GM18508 (cell line): Measurements from ENCODE around the gene BRK1.
"Not testable (repeated sequence)": the region's sequence is repeated elsewhere in the genome, so short reads cannot be mapped to it uniquely, and the experiment has no call there.

Experiments
- ATAC-seq: cut with Tn5 transposase; IDR thresholded peaks from one replicate; pipeline ENCODE4 v1.9.1; 2021; ENCODE audit warnings: moderate number of reproducible peaks; ENCODE audit not compliant: insufficient read depth, unreplicated experiment

BRK1 gene

DNA sequence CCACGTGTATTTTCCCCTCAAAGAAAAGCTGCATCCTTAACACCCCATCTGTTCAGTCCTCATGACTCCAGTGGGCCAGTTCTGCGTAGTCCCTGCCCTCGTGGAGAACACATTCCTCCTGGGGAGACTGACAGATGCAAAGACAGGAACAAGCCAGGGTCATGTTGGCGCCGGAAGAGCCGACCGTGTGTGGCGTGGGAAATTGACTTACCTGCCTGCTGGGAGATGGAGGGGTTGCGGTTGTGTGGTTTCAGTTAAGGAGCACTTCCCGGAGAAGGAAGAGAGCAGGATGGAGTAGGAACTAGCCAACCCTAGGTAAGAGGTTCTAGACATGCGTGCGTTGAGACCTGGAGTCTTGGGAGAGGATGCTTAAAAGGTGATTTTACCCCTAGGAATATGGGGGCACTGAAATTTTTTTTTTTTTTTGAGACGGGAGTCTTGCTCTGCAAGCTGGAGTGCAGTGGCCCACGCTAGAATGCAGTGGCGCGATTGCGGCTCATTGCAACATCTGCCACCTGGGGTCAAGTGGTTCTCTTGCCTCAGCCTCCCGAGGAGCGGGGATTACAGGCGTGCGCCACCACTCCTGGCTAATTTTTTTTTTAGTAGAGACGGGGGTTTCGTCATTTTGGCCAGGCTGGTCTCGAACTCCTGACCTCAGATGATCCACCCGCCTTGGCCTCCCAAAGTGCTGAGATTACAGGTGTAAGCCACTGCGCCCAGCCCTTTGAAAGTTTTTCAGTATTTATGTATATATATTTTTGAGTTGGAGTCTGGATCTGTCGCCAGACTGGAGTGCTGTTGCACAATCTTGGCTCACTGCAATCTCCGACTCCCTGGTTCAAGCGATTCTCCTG lies 27.5 kb downstream of the BRK1 start:
- ATAC-seq: no peak

DNA sequence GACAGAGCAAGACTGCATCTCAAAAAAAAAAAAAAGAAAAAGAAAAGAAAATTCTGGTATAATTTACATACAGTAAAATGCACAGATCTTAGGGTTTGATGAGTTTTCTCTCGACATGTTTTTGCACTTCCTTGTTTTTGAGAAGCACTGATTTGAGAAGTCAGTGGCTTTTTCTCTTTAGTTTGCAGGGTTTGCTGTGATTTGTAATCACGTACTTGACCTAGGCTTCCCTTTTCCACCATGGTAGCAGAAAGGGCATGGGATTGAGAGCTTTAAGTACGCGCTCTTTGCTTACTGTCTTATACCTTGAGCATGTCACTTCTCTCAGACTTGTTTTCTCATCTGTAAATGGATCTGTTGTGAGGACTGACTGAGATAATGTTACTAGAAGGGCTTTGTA lies 30.2 kb downstream of the BRK1 start:
- ATAC-seq: no peak

DNA sequence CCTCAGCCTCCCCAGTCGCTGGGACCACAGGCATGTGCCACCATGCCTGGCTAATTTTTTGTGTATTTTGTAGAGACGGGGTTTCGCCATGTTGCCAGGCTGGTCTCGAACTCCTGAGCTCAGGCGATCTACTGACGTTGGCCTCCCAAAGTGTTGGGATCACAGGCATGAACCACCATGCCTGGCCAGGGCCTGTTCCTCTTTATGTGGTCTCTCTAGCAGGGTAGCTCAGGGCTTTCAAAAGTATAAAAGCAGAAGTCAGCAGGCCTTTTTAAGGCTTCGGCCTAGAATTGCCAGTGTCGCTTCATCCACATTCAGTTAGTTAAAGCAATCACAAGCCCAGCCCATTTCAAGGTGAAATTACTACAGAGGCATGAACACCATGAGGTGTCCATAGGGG lies 33.8 kb downstream of the BRK1 start:
- ATAC-seq: no peak

DNA sequence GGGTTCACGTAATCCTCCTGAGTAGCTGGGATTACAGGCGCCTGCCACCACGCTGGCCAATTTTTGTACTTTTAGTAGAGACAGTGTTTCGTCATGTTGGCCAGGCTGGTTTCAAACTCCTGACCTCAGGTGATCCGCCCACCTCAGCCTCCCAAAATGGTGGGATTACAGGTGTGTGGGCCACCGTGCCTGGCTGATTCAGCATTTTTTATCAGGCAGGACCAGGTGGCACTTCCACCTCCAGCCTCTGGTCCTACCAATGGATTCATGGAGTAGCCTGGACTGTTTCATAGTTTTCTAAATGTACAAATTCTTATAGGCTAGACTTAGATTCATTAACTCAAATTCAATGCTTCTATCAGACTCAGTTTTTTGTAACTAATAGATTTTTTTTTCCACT lies 35.5 kb downstream of the BRK1 start:
- ATAC-seq: no peak

DNA sequence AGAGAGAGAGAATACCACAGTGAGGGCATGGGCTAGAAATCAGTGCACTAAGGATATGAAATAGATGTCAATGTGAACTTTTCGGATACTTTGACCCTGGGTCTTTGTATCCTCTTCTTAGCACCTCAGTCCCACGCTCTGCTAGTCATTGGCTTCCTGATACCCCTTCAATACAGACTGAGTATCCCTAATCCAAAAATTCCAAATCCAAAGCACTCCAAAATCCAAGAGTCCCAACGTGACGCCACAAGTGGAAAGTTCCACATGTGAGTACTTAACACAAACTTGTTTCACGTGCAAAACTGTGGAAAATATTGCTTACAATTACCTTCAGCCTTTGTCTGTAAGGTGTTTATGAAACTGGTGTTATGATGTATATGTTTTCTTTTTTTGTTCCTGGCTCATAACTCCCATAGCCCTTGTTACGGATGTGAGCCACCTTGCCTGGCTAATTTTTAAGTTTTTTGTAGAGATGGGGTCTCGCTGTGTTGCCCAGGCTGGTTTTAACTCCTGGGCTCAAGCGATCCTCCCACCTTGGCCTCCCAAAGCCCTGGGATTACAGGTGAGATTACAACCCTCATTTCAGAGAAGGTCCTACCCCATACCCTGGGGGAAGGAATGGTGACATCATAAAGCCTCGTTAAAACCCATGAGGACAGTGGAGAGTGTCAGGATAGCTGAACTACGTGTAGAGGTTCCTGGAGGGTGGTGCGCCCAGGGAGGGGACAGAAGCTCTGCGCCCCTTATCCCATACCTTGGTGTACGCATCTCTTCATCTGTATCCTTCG lies 39.1 kb downstream of the BRK1 start:
- ATAC-seq: no peak

DNA sequence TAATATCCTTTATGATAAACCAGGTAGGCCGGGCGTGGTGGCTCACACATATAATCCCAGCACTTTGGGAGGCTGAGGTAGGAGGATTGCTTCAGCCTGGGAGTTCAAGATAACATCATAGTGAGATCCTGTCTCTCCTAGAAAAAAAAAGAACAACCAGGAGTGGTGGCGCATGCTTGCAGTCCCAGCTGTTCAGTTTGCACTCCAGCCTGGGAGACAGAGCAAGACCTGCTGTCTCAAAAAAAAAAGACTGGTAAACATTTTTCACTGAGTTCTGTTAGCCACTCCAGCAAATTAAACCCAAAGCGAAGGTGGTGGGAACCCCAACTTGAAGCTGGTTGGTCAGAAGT lies 39.6 kb downstream of the BRK1 start:
- ATAC-seq: no peak

DNA sequence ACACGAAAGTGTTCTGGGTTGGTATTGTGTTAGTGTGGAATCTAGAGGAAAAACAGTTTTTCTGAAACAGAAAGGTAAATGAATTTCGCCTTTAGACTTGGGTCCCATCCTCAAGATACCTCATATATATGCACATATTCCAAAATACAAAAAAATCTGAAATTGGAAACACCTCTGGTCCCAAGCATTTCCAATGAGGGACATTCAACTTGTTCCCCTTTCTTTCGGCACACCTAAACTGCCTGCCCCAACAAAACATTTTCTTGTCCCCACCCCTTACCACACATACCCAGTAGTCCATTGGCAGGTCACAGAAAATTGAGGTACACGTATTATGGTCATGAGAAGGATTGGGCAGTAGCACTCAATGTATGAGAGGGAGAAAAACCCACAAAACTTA lies 40.2 kb downstream of the BRK1 start:
- no peak for ATAC-seq

DNA sequence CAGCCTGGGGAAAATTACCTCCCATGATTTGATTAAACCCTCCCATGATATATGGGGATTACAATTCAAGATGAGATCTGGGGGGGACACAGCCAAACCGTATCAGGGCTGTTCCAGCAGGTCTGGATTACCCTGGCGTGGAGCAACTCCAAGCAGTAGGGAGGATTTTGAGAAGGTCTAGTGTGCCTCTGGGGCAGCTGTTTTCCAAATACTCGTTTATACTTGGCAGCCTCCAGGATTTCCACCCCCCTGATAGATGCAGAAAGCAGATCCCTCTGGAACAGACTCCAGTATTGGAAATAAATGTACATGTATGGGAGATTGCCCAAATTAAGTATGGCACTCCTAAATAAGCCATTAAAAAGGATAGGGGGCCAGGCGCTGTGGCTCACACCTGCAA lies 41.6 kb downstream of the BRK1 start:
- no peak for ATAC-seq

DNA sequence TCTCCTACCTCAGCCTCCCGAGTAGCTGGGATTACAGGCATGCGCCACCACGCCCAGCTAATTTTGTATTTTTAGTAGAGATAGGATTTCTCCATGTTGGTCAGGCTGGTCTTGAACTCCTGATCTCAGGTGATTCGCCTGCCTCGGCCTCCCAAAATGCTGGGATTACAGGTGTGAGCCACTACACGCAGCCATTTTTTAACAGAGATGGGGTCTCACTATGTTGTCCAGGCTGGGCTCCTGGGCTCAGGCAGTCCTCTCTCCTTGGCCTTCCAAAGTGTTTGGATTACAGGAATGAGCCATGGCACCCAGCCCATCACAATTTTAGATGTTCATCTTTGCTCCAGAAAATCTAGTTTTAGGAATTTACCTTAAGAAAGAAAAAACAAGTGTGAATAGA lies 43.1 kb downstream of the BRK1 start:
- ATAC-seq: not testable (repeated sequence)

DNA sequence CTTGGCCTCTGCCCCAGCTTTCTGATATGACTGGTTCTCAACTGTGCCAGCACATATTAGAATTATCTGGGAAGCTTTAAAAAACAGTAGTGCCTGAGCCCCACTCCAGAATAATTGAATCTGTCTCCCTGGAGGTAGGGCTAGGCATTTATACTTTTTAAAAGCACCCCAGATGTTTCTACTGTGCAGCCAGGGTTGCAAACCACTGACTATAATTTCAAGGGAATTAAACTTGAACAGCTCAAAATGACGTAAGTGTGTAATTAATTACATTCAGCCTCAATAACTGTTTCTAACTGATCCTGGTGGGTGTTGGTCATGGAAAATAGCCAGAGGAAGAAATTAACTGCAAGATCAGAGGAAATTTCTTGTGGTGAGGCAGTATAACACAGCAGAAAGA lies 44.9 kb downstream of the BRK1 start:
- ATAC-seq: no peak

DNA sequence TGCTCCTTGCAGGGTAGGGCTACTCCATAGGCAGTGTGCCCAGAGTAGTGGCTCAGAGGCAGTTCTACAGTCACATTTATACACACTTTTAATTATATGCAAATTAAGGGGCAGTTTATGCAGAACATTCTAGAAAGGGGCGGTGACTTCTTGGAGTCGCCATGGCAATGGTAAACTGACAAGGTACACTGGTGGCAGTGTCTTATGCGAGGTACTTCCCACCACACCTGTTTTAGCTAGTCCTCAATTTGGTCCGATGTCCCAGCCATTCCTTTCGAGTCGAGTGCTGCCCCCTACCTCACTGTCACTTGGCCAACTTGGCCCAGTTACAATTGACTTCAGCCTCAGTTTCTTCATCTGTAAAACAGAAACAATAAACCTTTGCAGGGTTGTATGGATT lies 45.5 kb downstream of the BRK1 start:
- no peak for ATAC-seq

DNA sequence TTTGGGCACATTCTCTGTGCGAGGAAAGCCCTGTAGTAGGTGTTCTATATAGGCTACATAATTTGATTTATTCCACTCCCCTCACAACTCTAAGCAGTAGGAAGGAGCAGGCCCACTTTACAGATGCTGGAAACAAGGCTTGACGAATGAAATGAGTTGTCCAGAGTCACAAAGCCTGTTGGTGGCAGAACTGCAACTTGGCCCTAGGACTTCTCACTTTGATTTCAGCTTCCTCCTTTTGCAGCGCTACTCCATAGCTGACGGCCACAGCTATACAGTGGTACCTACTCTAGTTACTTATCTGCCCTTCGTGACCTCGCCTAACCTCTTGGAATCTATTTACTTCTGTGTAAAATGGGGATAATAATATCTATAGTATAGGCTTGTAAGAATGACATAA lies 46.7 kb downstream of the BRK1 start:
- no peak for ATAC-seq

DNA sequence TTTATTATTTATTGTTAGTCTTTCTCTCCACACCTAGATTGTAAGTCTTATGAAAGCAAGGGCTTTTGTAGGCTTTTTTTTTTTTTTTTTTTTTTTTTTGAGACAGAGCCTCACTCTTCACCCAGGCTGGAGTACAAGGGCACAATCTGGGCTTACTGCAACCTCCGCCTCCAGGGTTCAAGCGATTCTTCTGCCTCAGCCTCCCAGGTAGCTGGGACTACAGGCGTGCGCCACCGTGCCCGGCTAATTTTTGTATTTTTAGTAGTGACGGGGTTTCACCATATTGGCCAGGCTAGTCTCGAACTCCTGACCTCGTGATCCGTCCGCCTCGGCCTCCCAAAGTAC lies 48.7 kb downstream of the BRK1 start:
- ATAC-seq: not testable (repeated sequence)

DNA sequence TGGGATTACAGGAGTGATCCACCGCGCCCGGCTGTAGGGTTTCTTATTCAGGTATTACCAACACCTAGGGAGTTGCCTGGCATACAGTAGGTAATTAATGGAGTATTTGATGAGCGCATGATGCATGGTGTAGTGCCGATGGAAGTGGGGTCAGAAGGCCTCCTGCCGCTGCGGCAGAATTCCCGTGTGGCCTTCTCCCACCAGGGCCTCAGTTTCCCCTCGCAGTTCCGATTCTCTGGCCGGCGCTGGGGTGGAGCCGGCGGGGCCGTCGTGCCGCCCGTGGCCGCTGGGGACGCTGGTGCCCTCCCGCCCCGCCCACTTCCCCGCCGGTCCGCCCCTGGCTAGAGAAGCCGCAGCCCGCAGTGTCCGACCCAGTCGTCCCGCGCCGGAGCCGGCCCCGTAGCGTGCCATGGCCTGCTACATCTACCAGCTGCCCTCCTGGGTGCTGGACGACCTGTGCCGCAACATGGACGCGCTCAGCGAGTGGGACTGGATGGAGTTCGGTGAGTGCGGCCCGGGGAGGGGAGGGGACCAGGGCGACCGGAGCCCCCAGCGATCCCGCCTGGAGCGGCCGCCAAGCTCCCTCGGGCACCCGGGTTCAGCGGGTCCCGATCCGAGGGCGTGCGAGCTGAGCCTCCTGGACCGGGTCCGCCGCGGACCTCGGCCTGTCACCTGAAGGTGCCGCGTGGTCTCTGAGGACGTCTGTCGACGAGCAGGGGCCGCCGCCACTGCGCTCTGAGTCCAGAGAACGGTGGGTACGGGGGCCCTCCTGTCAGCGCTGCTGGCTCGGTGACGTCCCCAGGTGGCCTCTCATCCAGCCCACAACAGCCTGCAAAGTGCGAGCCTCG lies 49.3 kb downstream of the BRK1 start, which contains the start of gene IRAK2:
IRAK2 (plus strand) TSS at position 374 of the 848 bp plus-strand sequence; CDS start at position 410, 36 bp downstream.
- ATAC-seq: no peak

DNA sequence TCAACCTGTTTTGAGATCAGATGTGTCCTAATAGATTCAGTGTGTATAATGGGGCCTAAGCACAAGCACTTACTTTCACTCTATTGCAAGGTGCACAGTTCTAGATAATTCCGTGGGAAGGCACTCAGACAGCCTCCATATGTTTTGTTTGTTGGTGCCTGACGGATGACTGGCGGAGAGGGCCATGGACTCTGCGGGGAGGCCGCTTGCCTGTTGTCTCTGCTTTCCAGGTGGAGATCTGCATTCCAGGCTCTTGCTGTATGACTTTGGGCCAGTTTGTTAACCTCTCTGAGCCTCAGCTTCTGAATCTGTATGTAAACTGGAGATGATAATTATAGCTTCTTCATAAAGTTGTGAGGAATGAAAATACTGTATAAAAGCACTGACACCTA lies 50.7 kb downstream of the BRK1 start:
- no peak for ATAC-seq

DNA sequence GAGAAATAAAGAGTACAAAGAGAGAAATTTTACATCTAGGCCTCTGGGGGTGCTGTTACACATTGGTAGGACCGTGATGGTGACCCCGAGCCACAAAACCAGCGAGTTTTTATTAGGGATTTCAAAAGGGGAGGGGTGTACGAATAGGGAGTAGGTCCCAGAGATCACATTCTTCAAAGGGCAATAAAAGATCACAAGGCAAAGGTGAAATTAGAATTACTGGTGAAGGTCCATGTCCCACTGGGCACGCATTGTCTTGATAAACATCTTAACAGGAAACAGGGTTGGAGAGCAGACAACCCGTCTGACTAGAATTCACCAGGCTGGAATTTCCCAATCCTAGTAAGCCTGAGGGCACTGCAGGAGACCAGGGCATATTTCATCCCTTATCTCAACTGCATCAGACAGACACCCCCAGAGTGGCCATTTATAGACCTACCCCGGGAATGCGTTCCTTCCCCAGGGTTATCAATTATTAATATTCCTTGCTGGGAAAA lies 53.6 kb downstream of the BRK1 start:
- no peak for ATAC-seq

DNA sequence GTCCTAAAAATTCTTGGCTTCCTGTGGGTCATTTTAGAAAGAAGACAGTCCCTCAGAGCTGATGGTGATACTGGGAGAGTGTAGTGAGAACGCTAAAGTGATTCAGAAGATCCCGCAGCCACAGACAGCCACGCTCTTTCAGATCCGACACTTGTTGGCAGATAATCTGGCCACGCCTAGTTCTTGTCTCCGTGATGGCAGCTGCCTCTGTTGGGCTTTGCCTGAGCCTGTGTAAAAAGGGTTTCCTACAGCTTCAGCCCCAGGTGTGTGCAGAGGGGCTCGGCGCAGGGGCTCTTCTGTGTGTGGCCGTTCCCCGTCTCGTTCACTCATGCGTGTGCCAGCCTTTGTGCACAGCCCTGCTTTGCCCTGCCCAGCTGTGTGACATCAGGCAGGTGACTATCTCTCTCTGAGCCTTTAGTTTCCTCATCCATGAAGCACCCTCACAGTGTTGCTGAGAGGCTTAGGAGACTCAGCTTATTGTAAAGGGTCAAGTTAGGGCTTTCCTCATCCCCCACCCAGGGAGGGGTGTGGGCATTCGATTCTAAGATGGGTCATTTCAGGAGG lies 55.5 kb downstream of the BRK1 start:
- no peak for ATAC-seq

DNA sequence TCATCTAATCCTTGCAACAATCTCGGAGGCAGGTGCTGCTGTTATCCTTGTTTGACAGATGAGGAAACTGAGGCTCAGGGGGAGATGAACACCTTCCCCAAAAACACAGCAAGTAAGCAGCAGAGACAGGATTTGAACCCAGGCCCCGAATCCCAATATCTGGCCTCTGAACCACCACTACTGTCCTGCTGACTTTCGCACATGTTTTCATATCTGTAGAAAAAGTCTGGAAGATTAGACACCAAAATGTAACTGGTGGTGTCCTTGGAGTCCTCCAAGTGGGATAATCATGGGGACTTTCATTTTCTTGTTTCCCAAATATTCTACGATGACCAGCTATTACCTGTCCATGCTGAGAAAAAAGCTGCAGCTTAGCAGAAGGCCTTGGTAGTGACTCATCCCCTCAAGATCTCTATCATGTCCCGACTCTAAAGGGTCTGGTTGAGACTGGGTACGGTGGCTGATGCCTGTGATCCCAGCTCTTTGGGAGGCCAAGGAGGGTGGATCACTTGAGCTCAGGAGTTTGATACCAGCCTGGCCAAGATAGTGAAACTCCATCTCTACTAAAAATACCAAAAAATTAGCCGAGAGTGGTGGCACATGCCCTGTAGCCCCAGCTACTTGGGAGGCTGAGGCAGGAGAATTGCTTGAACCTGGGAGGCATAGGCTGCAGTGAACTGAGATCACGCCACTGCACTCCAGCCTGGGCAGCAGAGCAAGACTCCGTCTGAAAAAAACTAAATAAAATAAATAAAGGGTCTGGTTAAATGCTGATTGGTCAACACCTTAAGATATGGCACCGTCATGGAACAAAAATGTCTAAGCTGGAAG lies 57.8 kb downstream of the BRK1 start:
- ATAC-seq: no peak

DNA sequence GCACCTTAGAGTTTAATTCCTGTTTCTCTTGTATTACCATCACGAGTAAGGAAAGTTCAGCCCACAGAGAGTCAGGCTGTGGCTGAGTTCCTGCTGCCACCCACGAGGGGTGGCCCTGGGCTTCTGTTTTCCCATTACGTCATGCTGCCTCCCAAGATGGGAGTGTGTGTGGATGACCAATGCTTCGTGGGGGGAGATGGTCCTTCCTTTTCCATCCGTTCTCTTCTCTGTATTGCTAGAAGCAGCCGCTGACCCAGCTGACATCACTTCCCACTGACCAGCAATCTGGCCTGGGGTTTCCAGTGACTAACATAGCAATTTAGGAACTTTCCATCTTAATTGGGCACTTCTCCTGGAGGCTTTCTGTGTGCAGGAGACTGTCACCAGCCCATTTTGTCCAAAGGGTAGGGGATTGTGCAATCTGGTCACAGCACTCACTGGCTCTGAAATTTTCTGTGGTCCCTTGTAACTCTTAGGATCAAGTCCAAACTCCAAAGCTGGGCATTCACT lies 58.5 kb downstream of the BRK1 start:
- no peak for ATAC-seq
